Measurements from ENCODE around the gene FADS1. TPM values are rescaled to one million over a fixed set of nuclear protein-coding genes. Genes with fewer than 3 reads are reported as not detected.
A peak's percentile ranks its signal among the peaks of the same experiment; 100 is the strongest.

Gene FADS1
- 19.0 to 34.0 TPM (median 32.0 TPM) in 3 replicates for polyA plus RNA-seq
- 1.1 TPM for polyA plus RNA-seq (2011; ENCODE audit: low read depth)
- polyA plus RNA-seq (2011; cell fraction: cytosol; rRNA removed) = 12.4 and 14.9 TPM in 2 replicates
- 13.5 and 15.2 TPM in 2 replicates for polyA plus RNA-seq (2011; cell fraction: nucleus; rRNA removed)
- 1.1 and 21.8 TPM in 2 replicates for polyA plus RNA-seq (2012; ENCODE audit: low replicate concordance)
- 25.3 to 40.2 TPM (median 32.8 TPM) in 3 replicates for polyA minus RNA-seq
- polyA minus RNA-seq (2011; cell fraction: cytosol; rRNA and poly(A)+ RNA removed) = 24.4 TPM
- 14.0 and 19.5 TPM in 2 replicates for polyA minus RNA-seq (2011; cell fraction: nucleus; rRNA and poly(A)+ RNA removed)

DNA sequence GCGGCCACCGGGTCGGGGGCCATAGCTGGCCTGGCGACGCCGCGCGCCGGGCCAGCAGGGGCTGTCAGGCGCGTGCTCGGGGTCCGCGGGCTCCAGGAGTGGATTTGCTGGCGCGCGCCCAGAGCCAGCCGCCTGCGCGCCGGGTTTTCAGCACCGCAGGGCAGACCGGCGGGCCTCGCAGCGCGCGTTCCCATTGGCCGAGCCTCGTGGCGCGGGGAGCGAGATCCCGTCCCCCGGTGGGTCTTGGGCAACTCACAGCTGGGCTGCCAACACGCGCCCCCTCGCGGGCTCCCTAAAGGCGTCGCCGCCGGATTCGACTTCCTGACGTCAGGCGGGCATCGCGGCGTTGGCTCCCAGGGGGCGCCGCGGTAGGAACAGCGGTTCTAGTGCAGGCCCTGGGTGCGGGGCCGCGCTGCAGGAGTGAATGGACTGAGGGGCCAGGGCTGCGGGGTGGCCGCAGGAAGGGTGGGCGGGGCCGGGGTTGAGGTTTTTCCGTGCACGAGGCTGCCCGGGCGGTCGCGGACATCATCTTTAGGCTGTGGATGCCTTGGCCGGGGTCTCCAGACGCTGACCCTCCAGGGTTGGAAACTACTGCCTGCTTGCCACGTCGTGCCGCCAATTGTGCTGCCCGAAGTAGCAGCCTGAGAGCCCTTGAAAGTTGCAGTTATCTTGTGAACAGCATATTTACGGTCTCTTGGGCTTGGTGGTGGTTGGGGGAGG lies at the start of gene FADS1:
FADS1 (minus strand) TSS at position 268 of the 720 bp plus-strand sequence; CDS start at position 194, 74 bp downstream.
- H3K36me3 ChIP-seq (ENCODE audit: control insufficient read depth in 2 of 2, extremely low read depth in 1 of 2, insufficient read depth in 2 of 2, low read length in 2 of 2) = peaks cover 0 to 7% of the 10 kb centered on the region in 2 experiments
- peaks cover 40% of the 10 kb centered on the region for H3K4me1 ChIP-seq (ENCODE audit: control insufficient read depth, extremely low read depth, insufficient read depth, low read length)
- FAIRE-seq (no peak), DNase-seq (ENCODE audit: low read depth, low spot score) (no peak)
- H3K4me2 ChIP-seq (ENCODE audit: control insufficient read depth, extremely low read depth, insufficient read depth, low read depth, low read length) = peak within 1 kb of the TSS; percentile 95
- H3K9me1 ChIP-seq (ENCODE audit: control insufficient read depth, extremely low read depth, insufficient read depth, low read length) = no peaks in the 10 kb centered on the region
- dilution Hi-C loops (cut with MboI; ENCODE audit: extremely low pct_ligation_motif_present, low sequenced_read_pairs) = no loop called here
- peak within 1 kb of the TSS; percentile 42 to 76 (median 70) for H3K4me3 ChIP-seq (ENCODE audit: control insufficient read depth in 2 of 3, extremely low read depth in 1 of 3, insufficient read depth in 2 of 3, low read depth in 1 of 3, low read length in 3 of 3)
- TF ChIP-seq, protein P1, sequence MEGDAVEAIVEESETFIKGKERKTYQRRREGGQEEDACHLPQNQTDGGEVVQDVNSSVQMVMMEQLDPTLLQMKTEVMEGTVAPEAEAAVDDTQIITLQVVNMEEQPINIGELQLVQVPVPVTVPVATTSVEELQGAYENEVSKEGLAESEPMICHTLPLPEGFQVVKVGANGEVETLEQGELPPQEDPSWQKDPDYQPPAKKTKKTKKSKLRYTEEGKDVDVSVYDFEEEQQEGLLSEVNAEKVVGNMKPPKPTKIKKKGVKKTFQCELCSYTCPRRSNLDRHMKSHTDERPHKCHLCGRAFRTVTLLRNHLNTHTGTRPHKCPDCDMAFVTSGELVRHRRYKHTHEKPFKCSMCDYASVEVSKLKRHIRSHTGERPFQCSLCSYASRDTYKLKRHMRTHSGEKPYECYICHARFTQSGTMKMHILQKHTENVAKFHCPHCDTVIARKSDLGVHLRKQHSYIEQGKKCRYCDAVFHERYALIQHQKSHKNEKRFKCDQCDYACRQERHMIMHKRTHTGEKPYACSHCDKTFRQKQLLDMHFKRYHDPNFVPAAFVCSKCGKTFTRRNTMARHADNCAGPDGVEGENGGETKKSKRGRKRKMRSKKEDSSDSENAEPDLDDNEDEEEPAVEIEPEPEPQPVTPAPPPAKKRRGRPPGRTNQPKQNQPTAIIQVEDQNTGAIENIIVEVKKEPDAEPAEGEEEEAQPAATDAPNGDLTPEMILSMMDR (optimal IDR thresholded peaks at IDR 0.05 in 1 of 3, IDR thresholded peaks at IDR 0.05 in 1 of 3, conservative IDR thresholded peaks at IDR 0.05 in 1 of 3; ENCODE audit: extremely low read depth in 1 of 3, insufficient read depth in 2 of 3, low read length in 3 of 3) = peak; percentile 29 to 63 (median 41)
- TF ChIP-seq EZH2 (IDR thresholded peaks at IDR 0.05; ENCODE audit: low read length) = no peak
- H3K9ac ChIP-seq (ENCODE audit: control insufficient read depth, extremely low read depth, insufficient read depth, low read length) = peak within 1 kb of the TSS; percentile 86
- H3K9me3 ChIP-seq (ENCODE audit: control insufficient read depth, low read depth, low read length) = no peaks in the 10 kb centered on the region
- no peaks in the 10 kb centered on the region for H4K20me1 ChIP-seq (ENCODE audit: control insufficient read depth, extremely low read depth, insufficient read depth, low read length)
- peak within 1 kb of the TSS; percentile 72 for H3K27ac ChIP-seq (ENCODE audit: control insufficient read depth, insufficient read depth, low read length)
- no peaks in the 10 kb centered on the region for H3K27me3 ChIP-seq (ENCODE audit: control insufficient read depth, extremely low read depth, insufficient read depth, low read length)
- H3K79me2 ChIP-seq (ENCODE audit: control insufficient read depth, insufficient read depth, low read length) = no peaks in the 10 kb centered on the region
- peak within 1 kb of the TSS; percentile 70 for H2AFZ ChIP-seq (ENCODE audit: control insufficient read depth, low read length)

DNA sequence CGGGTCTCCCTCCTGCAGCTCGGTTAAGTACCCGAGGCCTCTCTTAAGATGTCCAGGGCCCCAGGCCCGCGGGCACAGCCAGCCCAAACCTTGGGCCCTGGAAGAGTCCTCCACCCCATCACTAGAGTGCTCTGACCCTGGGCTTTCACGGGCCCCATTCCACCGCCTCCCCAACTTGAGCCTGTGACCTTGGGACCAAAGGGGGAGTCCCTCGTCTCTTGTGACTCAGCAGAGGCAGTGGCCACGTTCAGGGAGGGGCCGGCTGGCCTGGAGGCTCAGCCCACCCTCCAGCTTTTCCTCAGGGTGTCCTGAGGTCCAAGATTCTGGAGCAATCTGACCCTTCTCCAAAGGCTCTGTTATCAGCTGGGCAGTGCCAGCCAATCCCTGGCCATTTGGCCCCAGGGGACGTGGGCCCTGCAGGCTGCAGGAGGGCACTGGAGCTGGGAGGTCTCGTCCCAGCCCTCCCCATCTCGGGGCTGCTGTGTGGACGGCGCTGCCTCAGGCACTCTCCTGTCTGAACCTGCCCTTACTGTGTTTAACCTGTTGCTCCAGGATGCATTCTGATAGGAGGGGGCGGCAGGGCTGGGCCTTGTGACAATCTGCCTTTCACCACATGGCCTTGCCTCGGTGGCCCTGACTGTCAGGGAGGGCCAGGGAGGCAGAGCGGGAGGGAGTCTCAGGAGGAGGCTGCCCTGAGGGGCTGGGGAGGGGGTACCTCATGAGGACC lies 49.6 kb upstream of the FADS1 start:
- Histone ChIP-seq H3K4me1 (ENCODE audit: control insufficient read depth, extremely low read depth, insufficient read depth, low read length) (peaks cover 4% of the 10 kb centered on the region), H4K20me1 (ENCODE audit: control insufficient read depth, extremely low read depth, insufficient read depth, low read length) (no peaks in the 10 kb centered on the region), H3K9ac (ENCODE audit: control insufficient read depth, extremely low read depth, insufficient read depth, low read length) (no peak overlapping the region), H3K9me1 (ENCODE audit: control insufficient read depth, extremely low read depth, insufficient read depth, low read length) (no peaks in the 10 kb centered on the region), H2AFZ (ENCODE audit: control insufficient read depth, low read length) (no peak overlapping the region), H3K9me3 (ENCODE audit: control insufficient read depth, low read depth, low read length) (no peaks in the 10 kb centered on the region), H3K36me3 (ENCODE audit: control insufficient read depth in 2 of 2, extremely low read depth in 1 of 2, insufficient read depth in 2 of 2, low read length in 2 of 2) (peaks cover 9 to 20% of the 10 kb centered on the region in 2 experiments), H3K79me2 (ENCODE audit: control insufficient read depth, insufficient read depth, low read length) (no peaks in the 10 kb centered on the region), H3K27ac (ENCODE audit: control insufficient read depth, insufficient read depth, low read length) (no peak overlapping the region), H3K4me3 (ENCODE audit: control insufficient read depth in 2 of 3, extremely low read depth in 1 of 3, insufficient read depth in 2 of 3, low read depth in 1 of 3, low read length in 3 of 3) (no peak overlapping the region), H3K27me3 (ENCODE audit: control insufficient read depth, extremely low read depth, insufficient read depth, low read length) (no peaks in the 10 kb centered on the region), H3K4me2 (ENCODE audit: control insufficient read depth, extremely low read depth, insufficient read depth, low read depth, low read length) (no peak overlapping the region)
- no peak for FAIRE-seq
- dilution Hi-C loops (cut with MboI; ENCODE audit: extremely low pct_ligation_motif_present, low sequenced_read_pairs) = no loop called here
- TF ChIP-seq, protein P1 (optimal IDR thresholded peaks at IDR 0.05 in 1 of 3, IDR thresholded peaks at IDR 0.05 in 1 of 3, conservative IDR thresholded peaks at IDR 0.05 in 1 of 3; ENCODE audit: extremely low read depth in 1 of 3, insufficient read depth in 2 of 3, low read length in 3 of 3) = no peak
- TF ChIP-seq EZH2 (IDR thresholded peaks at IDR 0.05; ENCODE audit: low read length) = no peak
- no peak for DNase-seq (ENCODE audit: low read depth, low spot score)

Measured in keratinocyte (primary cell).